HG03103 (cell line): Measurements from ENCODE around the gene JPH2.
"Not testable (repeated sequence)": the region's sequence is repeated elsewhere in the genome, so short reads cannot be mapped to it uniquely, and the experiment has no call there.

Source experiments
- ATAC-seq: cut with Tn5 transposase; IDR thresholded peaks from one replicate; pipeline ENCODE4 v1.9.1; 2021; ENCODE audit warnings: low read depth; ENCODE audit not compliant: unreplicated experiment

The JPH2 gene

DNA sequence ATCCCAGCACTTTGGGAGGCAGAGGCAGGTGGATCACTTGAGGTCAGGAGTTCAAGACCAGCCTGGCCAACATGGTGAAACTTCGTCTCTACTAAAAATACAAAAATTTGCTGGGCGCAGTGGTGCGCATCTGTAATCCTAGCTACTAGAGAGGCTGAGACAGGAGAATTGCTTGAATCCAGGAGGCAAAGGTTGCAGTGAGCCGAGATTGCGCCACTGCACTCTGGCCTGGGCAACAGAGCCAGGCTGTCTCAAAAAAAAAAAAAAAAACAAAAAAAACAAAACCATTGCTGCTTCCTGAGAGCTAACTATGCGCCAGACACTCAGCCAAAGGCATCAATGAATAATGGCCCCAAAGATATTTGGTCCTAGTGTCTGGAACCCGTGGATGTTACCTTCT lies 57.7 kb downstream of the JPH2 start:
- not testable (repeated sequence) for ATAC-seq

DNA sequence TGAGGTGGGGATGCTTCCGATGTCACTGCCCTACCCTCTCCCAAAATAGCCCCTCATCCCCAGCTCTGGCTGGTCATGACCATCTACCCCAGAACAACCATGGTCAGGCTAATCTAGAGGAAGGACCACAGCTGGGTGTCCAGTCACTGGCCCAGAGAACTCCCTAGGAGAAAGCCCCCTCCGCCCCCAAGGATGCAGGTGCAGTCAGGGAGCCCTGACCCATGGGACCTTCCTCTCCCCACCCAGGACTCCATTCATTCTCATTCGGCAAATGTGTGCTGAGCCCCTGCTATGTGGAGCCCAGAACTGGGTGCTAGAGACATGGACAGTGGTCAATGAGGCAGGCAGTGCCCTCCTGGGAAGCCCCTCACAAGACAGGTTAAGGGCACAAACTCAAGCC lies 60.5 kb downstream of the JPH2 start:
- no peak for ATAC-seq

DNA sequence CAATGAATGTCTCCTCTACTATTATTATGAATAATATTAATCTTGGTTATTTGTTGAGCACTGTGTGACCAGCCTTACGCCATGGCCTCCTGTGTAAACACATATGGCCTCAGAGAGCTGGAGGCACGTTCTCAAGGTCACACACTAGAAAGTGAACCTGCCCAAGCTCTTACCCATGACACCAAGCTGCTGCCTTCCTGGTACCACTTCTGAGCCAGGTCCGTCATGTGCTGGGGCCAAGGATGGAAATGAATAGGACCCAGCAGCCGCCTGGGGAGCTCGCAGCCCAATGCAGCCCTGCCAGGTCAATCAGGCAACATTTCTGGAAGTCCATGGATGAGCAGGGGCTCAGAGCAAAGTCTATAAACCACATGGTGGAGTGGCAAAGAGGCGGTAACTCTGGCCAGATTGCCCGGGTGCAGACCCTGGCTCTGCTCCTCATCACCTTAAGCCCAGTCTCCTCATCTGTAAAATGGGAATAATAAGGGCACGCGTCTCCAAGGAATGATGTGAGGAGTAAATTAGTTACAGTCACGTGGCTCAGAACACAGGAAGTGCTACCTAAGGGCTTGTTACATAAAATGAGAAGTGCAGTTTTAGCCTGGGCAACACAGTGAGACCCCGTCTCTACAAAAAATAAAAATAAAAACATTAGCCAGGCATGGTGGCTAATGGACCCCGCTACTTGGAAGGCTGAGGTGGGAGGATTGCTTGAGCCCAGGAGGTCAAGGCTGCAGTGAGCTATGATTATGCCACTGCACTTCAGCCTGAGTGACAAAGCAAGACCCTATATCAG lies 61.5 kb downstream of the JPH2 start:
- ATAC-seq, result no peak

DNA sequence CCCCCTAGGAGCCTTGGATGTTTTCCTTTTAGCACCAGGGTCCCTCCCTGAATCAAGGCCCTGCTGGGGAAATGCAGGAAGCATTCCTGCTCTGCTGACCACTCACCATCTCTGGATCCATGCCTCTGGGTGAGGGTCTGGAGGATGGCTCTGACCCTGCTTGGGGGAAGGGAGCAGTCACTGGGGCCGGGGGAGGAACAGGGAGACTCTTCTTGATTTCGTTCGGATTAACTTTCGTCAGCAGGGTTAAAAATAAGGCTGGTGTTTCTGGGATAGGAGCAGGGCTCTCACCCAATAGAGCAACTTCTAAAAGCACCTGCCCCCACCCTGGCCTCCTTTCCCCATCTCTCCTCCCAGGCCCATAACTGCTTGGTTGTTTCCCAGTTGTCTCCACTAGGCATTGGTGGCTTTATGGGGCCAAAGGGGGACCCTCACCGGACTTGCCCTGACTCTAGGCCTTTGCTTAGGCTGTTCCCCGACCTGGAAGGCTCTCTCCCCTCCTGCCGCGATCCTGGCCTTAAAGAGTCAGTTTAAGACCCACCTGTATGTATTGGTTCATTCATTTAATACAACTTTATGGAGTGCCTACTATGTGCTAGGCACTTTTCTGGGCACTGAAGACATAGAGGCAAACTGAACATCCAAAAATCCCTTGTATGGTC lies 63.0 kb downstream of the JPH2 start:
- ATAC-seq, result no peak

DNA sequence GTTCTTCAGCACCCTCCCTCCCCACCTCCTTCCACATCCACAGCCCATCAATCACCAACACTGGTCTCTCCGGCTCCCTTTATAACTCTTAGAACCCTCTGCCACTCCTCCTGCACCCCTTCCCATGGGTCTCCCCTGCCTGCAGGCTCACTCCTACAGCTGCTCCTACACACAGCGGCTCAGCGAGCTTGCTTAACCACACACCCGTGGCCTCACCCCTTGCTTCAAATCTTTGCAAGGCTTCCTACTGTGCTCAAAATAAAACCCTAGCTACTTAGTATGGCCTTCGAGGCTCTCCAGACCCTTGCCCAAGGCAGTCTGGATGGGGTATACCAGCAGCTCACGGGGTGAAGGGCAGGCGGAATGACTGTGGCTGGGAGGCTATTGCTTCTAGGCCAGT lies 63.7 kb downstream of the JPH2 start:
- no peak for ATAC-seq

DNA sequence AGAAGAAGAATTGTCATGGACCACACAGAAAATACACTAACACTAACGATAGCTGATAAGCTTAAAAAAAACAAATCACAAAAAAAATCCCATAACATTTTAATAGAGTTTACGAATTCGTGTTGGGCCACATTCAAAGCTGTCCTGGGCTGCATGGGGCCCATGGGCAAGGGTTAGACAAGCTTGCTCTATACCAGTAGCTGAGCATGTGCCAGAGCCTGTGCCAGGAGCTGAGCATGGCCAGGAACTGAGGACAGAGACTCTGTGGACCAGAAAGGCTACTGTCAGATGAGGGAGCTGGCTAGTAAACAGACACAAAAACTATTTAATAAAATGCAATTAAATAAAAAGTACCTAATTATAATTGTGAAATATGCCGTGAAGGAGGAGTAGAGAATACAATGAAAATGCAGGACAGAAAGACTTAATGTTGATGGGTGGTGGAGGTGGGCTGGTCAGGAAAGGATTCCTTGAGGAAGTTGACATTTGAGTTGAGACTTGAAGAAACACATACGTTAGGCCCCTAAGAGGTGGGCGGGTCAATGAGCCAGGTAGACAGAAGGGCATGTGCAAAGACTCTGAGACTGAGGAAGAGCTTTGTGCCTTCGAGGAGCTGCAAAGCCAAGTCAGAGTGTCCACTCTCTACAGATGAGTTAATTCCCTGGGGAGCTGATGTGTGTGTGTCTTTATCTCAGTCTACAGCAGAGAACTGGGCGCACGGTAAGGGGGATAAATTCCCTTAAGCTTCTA lies 66.1 kb downstream of the JPH2 start:
- ATAC-seq, result no peak

- ATAC-seq, result no peak
Observed at GRCh38 chr20:44118185-44119033, 68.6 kb downstream of the JPH2 start.

DNA sequence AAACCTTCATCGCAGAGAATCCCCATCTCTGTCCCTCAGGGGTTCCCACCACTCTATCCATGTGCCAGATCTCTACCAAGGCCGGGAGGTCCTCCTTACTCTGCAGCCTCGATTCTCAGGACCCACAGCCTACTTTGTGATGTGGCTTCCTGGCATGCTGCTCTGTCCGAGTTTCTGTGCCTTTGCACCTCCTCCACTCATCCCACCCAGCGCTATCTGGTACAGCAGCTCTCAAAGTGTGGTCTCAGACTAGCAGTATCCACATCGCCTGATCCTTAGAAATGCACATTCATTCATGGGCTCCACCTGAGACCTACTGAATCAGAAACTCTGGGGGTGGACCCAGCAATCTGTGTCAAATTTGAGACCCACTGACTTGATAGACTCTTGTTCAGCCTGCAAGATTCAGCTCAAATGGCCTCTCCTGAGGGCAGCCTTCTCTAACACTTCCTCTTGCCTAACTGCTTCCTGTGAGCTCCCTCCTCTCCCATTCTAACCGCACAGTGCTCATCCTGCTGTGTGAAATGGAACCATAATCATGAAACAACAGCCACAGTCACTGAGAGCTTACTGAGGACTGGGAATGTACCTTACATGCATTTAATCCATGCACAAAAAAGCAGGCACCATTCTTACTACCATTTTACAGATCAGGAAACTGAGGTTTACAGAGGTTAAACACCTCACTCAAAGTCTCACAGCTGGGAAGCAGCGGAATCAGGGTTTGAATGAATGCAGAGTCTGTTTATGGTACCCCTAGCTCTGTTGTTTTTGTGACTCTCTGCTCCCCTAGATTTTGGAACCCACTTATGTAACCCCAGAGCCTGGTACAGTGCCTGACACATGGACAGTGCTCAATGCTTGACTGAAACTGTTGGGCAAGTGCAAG lies 69.4 kb downstream of the JPH2 start:
- no peak for ATAC-seq

DNA sequence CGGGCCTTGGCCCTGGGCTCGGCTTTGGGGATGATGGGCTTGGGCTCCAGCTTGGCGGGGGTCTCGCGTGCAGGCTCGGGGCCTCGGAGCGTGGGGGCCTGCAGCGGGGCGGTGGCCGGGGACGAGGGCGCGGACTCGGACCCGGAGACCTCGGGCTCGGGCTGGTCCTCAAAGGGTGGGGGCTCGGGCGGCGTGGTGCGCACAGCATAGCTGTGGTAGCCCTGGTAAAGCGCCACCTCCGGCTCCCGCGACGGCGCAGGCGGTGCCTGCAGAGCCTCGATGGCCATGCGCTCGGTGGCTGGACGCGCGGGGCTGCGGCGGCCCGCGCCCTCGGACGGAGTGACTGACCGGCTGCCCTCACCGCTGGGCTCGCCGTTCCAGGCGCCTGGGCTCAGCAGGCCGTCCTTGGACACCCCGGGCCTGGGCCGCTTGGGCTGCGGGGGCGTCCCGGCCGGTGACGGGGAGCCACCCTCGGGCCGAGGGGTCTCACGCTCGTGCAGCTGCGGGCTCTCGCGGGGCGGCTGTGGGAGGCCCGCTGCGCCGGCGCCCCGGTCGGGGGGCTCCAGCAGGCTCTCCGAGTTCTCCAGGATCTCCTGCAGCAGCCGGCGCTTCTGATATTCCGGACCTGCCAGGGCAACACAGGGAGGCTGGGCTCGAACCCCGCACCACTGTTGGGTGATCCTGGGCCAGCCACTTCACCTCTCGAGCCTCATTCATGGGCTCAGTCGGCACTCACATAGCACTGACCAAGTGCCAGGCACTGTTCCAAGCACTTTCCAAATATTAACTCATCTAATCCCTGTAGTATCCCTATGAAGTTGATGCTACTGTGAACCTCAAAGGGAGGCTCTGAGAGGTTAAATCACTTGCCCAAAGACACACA lies 71.0 kb downstream of the JPH2 start:
- ATAC-seq, result no peak

DNA sequence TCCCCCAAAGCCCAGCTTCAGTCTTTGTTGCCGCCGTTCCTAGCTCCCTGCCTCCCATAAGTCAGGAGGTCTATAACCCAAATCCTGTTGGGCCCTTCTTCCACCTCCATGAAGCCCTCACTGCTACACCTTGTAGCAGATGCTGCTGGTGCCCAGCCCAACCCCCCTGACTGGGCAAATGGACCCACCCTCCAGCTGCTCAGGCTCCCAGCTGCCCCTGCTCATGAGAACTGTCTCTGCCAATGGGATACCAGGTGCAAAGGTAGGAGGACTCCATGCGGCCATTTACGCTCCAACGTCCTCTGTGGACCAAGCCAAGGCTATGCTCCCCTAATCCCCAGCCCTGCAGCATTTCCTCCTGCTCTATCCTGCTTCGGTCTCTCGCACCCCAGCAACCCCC lies 71.8 kb downstream of the JPH2 start:
- ATAC-seq, result no peak

GRCh38 chr20:44113618-44114376 lies 73.2 kb downstream of the JPH2 start:
- ATAC-seq, result no peak

GRCh38 chr20:44112889-44113617 lies 73.9 kb downstream of the JPH2 start:
- no peak for ATAC-seq

- no peak for ATAC-seq
Observed at GRCh38 chr20:44112456-44112855, 74.5 kb downstream of the JPH2 start.

DNA sequence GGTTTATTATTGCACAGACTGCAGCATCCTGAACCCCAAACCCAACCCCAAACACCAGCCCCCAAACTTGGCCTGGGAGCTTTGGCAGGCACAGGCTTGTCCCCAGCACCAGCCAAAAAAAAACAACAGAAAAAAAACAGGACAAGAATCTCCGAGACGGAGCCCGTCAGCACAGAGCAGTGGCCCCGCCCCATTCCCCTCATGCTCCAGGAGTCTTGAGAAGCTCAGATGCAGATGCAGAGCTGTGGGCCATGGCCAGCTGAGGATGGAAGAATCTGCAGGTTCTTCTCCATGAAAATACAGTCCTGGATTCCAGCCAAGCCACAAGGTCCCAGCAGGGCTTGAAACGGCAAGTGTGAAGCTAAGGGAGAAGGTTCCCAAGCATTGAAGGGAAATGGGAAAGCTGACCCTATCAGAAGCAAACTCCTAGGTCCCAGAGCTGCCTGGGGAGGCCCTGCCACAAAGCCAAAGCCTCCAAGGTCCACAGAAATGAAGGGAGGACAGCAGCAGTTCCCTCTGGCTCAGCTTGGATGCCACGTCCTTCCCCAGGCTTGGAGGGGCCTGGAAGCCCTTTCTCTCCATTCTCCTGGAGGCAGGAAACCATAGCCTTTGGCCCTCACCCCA lies 75.2 kb downstream of the JPH2 start:
- no peak for ATAC-seq

DNA sequence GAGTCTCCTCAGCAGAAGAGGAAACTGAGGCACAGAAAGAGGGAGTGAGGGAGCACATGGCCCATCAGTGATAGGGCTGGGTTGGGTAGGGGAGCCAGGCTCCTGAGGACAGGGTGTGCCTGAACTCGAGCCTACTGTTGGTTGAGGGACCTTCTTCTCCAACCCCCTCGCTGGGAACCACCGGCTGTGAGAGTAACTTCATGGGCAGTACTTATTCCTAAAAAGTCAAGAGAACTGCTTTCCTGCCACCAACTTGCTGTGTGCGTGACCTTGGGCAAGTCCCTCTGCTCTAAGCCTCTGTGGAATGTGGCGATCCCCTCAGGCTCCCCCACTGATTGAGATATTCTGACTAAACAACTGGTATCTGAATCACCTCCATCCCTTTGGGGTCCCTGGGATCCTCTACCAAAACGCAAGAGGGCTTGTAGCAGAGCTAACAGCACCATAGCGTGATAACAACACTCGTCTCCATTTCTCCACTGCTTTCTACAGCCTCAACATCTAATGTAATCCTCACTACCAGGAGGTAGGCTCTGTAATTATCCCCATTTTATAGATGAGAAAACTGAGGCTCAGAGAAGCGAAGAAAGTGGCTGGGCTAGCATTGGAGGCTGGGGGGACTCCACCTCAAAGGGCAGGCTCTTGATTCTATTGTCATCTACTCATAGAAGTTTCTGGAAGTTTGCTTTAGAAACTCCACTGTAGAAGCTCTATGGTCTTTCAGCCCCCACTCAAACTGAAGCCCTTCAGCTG lies 76.0 kb downstream of the JPH2 start:
- no peak for ATAC-seq

DNA sequence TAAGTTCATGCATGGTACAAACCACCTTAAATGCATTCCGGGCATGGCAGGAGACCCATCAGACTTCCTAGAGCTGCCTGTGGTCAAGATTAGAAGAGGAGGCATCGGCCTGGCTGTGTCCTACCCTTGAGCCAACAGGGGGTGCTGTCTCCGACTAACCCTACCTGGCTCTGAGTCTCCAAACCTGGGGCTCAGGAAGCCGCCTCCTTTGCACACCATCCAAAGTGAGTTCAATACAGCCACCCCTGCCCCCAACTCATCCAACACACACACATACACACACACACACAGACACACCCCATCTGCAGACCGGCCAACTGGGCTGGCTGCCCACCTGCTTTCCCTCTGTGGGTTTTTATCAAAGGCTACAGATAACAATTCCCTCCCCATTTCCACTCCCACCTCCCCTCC lies 77.0 kb downstream of the JPH2 start:
- no peak for ATAC-seq
